AG08395 (cell line): ENCODE data around the gene TOP2B.

Source experiments
- DNase-seq: peaks from one replicate; pipeline ENCODE4 v3.0.0; 2012; ENCODE audit warnings: mixed read lengths, low spot score

Gene TOP2B

DNA sequence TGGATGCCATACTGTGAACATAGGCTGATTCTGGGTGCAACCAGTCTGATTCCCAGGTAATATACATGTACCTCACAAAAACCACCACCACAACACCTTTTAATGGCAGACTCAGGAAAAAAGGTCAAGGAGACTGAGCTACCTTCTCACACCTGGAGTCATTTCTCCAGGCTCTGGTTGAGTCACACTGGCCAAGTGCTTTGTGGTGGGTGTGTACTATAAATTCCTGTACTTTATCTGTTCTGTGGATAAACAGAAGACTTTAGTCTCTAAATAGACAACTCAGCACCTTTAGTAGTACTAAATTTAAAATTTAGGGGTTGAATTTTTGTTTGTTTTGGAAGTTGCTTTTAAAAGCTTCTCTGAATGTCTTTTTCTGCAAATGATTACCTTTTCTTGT is 46.7 kb downstream of the TOP2B start:
- no peak for DNase-seq

DNA sequence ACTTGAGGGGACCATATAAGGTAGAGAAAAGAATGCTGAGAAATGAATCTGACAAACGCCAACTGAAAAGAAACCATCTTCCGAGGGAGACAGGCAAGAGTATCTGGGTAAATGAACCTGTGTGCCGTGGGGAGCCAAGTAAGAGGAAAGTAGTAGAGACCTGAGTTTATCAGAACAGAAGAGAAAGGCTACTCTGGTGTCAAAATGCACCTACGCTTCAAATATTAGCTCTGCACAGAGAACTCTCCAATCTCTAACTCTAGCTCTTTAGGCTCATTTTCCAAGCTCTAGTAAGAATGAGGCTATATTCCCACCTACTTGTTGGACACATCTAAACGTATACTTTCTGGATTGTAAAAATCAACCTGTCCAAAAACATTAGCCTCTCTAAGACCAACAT is 53.5 kb downstream of the TOP2B start:
- DNase-seq: no peak

DNA sequence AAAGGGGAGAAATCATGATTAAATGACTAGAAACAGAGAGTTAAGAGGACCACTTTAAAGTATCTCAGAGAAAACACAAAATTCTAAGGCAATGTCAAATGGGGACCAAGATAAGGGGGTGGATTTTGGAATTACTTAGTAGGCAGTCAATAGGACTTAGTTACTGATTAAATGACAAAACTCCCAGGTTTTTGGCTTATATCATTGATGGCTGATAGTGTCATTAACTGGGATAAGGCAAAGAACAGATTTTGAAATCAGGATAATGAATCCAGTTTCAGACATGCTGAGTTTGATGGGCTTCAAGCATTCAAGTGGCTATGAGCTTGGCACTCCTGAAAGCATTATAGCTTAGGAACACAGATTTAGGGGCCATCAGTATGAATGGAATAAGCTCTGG is 53.9 kb downstream of the TOP2B start:
- DNase-seq: no peak

GRCh38 chr3:25610167-25610566 is 54.5 kb downstream of the TOP2B start:
- DNase-seq: no peak

DNA sequence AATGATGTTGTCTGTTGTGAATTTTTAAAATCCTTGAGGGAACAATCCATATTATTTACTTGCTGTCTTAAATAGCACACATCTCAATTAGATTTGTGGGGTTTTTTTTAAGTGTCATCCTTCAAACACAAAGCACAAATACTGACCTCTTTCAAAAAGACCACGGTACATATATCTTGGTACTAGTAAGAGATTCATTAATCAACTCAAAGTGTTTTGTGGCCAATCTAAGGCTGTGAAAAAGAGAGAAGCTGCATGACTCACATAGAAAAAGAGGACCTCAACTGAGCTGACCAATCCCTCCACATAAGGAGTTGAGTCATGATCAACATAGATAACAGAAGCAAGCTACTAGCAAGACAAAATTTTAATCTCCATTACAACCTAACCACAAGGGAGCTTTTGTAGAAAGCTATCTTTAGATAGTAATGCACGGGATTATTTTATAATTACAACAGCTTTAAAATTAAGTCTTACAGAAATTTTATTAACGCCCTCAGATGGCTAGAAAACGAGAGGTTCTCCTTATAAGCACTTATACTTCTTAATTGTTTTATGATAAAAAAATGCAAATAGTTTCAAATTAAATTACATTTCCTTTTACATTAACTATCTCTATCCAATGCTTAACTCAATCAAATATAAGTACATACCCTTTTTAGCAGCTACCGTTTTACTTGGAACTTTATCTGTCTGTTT is 60.5 kb downstream of the TOP2B start:
- DNase-seq: peak; percentile 59

GRCh38 chr3:25603703-25604102 is 61.0 kb downstream of the TOP2B start:
- DNase-seq: no peak

- no peak for DNase-seq
Measured at GRCh38 chr3:25597535-25598101, 67.1 kb downstream of the TOP2B start.

- peak; percentile 69 for DNase-seq
Measured at GRCh38 chr3:25594007-25594502, 70.7 kb downstream of the TOP2B start.

- no peak for DNase-seq
Measured at GRCh38 chr3:25593001-25593400, 71.7 kb downstream of the TOP2B start.

DNA sequence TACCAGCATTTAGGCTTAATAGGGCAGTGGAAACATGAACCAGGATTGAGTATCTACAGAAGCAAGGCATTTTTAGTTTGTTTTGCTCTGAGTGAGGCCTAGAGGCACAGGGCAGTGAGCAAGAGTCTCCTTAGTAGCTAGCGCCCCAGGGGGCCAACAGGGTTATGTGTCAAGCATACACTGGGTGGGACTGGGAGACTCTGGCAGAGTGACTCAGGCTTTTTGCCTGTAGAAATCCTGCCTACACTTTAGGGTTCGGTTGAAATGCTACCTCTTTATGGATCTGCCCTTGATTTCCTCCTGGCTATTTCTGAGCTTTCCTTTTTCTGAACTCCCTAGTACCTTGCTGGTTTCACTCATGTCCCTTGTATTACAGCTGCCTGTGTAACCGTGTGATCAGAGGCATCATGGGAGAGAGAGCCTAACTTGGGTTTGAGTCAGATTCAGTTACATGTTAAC is 72.2 kb downstream of the TOP2B start:
- peak; percentile 47 for DNase-seq

DNA sequence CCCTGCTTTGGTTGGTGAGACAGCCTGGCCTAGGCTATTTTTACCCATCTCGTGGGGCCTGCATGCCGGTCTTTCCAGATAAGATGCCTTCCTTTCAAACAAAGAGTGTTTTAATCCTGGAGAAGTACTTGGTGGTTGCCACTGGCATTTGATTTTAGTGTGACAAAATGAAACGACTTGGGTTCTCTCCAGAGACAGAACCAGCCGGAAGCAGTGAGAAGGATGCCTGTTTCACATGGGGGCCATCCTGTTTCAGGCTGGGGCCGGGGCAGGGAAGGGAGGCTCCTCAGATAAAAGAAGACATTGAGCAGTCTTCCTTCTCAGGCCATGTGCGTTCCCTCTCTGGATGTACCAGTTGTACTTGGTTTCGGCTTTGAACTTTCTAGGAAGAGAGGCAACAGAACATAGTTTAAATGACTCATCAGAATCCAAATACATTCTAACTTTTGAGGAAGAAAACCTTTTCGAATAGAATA is 74.9 kb downstream of the TOP2B start:
- DNase-seq: no peak

DNA sequence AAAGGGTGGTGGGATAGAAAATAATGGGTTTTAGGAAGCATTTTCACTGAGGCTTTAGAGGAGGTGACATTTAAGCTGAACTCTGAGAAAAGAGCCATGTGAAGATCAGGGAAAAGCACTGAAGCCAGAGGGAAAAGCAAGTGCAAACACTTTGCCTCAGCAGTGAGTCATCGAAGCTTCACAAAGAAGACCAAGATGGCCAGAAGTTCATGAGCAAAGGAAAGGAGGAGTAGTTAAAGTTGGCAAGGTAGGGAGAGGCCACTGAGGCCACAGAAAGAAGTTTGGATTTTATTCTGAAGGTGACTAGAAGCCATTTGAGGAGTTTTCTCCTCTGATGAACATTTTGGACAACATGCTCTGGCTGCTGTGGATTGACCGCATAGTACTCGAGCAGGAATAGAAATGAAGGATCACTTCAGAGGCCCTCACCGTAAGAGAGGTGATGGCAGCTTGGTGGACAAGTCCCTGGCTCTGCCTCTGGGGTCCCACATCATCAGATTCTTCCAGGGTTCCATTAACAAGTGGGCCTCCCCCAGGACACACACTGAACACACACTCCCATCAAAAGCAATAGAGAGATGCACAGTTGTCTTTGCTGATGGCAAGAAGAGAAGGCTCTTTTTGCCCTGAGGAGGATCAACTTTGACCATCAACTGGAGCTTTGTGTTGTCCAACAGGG is 75.5 kb downstream of the TOP2B start:
- DNase-seq: no peak

DNA sequence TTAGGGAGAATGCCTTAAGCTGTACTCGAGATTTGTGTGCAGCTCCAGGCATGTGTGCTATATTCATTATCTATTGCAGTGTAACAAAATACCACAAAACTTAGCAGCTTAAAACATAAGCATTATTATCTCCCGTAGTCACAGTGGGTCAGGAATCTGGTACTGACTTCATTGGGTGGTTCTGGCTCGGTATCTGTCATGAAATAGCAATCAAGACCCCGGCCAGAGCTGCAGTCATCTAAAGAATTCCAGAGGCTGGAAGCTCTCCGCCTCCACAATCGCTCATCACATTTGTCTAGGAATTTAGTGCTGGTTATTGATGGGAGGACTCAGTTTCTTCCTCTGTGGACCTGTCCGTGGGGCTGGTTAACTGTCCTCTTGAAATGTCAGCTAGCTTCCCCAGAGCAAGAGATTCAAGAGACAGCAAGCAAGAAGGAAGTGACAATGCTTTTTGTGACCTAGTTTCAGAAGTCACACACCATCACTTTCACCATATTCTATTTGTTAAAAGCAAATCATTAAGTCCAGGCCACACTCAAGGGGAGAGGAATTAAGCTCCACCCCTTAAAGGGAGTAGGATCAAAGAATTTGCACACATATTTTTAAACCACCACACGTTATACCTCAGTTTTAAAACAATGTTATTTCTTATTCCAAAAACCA is 76.1 kb downstream of the TOP2B start:
- no peak for DNase-seq

- DNase-seq: no peak
Measured at GRCh38 chr3:25587975-25588374, 76.7 kb downstream of the TOP2B start.

- no peak for DNase-seq
Measured at GRCh38 chr3:25587526-25587925, 77.2 kb downstream of the TOP2B start.

DNA sequence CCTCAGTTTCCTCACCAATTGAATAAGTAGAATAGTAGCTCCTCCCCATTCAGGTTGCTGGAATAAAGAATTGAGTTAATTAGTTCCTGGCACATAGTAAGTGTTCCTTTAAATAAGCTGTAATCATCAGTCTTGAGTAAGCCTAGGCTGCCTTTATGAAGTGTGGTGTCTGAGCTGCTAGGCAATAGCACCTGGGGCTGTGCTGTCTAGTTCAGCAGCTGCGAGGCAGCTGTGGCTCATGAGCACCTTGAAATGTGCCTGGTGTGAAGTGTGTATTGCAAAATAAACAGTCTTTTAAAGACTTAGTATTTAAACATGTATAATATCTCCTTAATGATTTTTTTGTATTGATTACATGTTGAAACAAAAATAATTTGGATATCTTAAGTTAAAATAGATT is 77.6 kb downstream of the TOP2B start:
- DNase-seq: no peak

DNA sequence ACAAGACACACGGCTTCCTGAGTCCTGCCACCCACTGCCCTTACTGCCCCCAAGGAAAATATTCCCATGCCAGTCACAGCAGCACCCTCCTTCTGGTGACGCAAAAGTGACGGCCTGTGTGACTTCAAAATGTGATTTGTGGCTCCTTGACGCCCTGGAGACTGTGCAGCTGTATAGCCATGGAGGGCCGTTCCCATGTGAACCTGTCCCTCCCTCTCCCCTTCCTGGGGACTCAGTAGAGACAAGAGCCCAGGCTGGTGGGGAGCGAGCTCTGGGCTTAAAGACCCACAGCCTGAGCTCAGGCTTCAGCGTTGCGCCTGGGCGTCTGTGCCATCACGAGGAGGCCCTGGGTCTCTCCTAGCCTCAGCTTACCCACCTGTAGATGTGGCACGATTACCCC is 78.2 kb downstream of the TOP2B start:
- DNase-seq: no peak

GRCh38 chr3:25586167-25586505 is 78.6 kb downstream of the TOP2B start:
- no peak for DNase-seq

- no peak for DNase-seq
Measured at GRCh38 chr3:25585361-25586166, 79.1 kb downstream of the TOP2B start.

GRCh38 chr3:25584011-25584789 is 80.5 kb downstream of the TOP2B start:
- DNase-seq: no peak

DNA sequence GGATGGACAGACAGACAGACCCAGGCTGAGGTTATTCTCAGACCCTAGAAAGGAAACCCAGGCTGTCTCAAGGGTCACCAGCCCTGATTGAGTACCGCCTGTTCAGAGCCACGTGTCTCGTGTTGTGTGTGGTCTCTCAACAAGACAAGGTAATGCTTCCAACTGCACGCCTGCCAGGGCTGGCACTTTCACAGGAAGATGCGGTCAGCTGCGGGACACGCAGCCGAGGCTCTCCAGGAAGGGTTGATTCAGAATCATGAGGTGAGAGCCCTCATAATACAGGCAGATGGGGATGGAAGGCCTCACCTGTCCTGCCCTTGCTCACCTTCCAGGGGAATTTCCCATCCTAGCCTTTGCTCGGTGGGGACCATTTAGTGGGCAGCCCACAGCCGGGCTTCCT is 81.4 kb downstream of the TOP2B start:
- no peak for DNase-seq
